ENCODE measurements around the gene UBA5. TPM values are rescaled to one million over a fixed set of nuclear protein-coding genes. Genes with fewer than 3 reads are reported as not detected.
"Not testable (repeated sequence)": the region's sequence is repeated elsewhere in the genome, so short reads cannot be mapped to it uniquely, and the experiment has no call there.

Gene UBA5
- 36.0 TPM for total RNA-seq
- long read RNA-seq, transcript UBA5-202 (12 exons, 3,705 nt): major isoform, 34 of 37 reads
- long read RNA-seq, partial matches to known transcripts: 0 of 37 reads
- long read RNA-seq, other reads (novel, unspliced or antisense): 1 of 37 reads

GRCh38 chr3:132660052-132660810 lies at the start of gene UBA5:
Gene UBA5 (plus strand): TSS chr3:132660329. CDS start chr3:132660538, 209 bp downstream.
- DNase-seq (ENCODE audit: missing footprints) (peak; percentile 86), ATAC-seq (peak; percentile 84)
- intact Hi-C loops (cut with DNase I): no loop called here

GRCh38 chr3:132615301-132615700 lies 44.8 kb upstream of the UBA5 start:
- intact Hi-C loops (cut with DNase I); DNase-seq (ENCODE audit: missing footprints); ATAC-seq: not testable (repeated sequence)

DNA sequence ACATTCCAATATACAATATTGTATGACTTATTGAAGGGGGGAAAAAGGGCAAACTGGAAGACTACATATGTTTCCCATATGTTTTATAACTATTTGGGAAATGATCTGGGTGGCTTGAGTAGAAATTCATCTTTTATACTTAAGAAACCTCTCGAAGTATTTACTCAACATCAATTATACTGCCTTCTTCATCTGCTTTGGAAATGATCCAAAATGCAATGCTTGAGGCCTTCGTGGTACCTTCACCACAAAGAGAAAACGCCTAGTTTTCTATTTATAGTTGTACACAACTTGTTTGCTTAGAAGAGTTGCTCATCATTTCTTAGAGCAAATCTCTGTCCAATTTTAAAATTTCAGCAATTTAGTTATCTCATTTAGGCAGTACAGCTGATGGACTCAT lies 44.2 kb upstream of the UBA5 start:
- intact Hi-C loops (cut with DNase I): no loop called here
- DNase-seq (ENCODE audit: missing footprints) (no peak), ATAC-seq (no peak)

DNA sequence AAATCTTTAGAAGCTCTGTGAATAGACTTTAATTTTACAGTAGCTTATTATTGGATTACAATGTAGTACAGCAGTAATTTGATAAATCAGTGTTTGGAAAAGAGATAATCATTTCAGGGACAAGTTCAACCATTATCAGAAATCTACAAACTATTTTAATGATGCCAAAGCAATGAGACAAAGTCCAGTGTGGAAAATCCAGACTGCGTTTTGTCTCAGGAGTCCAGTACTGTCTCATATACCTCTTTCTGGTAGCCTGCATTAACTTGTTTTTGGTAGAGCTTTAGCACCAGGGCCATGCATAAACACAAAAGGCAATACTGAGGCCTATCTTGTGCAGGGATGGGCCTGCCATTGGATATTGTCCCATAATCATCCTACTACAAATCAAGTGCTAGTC lies 43.3 kb upstream of the UBA5 start:
- ATAC-seq (no peak), DNase-seq (ENCODE audit: missing footprints) (no peak)
- intact Hi-C loops (cut with DNase I): no loop called here

GRCh38 chr3:132622148-132622547 lies 38.0 kb upstream of the UBA5 start:
- intact Hi-C loops (cut with DNase I): no loop called here
- DNase-seq (ENCODE audit: missing footprints): no peak
- no peak for ATAC-seq

GRCh38 chr3:132622761-132623160 lies 37.4 kb upstream of the UBA5 start:
- ATAC-seq: no peak
- intact Hi-C loops (cut with DNase I): no loop called here
- DNase-seq (ENCODE audit: missing footprints): no peak

DNA sequence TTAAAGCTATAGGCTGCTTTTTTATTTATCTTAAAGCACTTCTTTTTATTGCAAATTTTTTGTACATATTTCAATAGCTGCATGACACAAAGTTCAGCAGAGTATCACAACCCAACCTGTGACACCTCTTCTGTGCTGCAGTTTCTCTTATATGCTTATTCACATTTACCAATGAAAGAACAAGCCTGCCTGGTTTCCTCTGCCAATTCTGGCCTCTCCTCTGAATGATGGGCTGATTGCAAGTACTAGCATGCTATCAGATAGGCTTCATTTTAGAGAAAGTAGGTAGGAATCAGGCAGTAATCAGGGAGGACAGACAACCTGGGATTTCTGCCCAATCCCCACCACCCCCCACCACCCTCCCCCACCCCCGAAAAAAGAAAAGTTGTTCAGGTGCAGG lies 36.5 kb upstream of the UBA5 start:
- DNase-seq (ENCODE audit: missing footprints): no peak
- intact Hi-C loops (cut with DNase I): no loop called here
- no peak for ATAC-seq

DNA sequence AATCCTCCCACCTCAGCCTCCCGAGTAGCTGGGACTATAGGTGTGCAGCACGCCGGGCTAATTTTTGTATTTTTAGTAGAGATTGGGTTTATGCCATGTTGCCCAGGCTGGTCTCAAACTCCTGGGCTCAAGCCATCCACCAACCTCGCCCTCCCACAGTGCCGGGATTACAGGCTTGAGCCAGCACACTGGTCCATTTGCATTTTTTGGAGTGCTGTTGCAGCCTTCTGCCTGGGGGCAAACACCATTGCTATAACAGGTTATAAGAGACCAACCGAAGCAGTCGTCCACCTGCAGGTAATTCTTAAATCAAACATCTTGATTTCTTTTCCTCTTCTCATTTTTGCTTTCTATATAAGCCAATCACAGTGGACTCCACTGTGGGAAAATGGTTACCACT lies 35.3 kb upstream of the UBA5 start:
- intact Hi-C loops (cut with DNase I): no loop called here
- DNase-seq (ENCODE audit: missing footprints): no peak
- ATAC-seq: no peak

- no peak for DNase-seq (ENCODE audit: missing footprints)
- intact Hi-C loops (cut with DNase I): no loop called here
- ATAC-seq: no peak
Measured at GRCh38 chr3:132625613-132626012, 34.5 kb upstream of the UBA5 start.

- DNase-seq (ENCODE audit: missing footprints): no peak
- intact Hi-C loops (cut with DNase I): no loop called here
- no peak for ATAC-seq
Measured at GRCh38 chr3:132626955-132627354, 33.2 kb upstream of the UBA5 start.

- peak; percentile 54 for ATAC-seq
- intact Hi-C loops (cut with DNase I): no loop called here
- DNase-seq (ENCODE audit: missing footprints): no peak
Measured at GRCh38 chr3:132628157-132628556, 32.0 kb upstream of the UBA5 start.

- ATAC-seq (peak; percentile 37), DNase-seq (ENCODE audit: missing footprints) (no peak)
- intact Hi-C loops (cut with DNase I): no loop called here
Measured at GRCh38 chr3:132629928-132630327, 30.2 kb upstream of the UBA5 start.

- ATAC-seq: no peak
Measured at GRCh38 chr3:132630612-132631011, 29.5 kb upstream of the UBA5 start.

DNA sequence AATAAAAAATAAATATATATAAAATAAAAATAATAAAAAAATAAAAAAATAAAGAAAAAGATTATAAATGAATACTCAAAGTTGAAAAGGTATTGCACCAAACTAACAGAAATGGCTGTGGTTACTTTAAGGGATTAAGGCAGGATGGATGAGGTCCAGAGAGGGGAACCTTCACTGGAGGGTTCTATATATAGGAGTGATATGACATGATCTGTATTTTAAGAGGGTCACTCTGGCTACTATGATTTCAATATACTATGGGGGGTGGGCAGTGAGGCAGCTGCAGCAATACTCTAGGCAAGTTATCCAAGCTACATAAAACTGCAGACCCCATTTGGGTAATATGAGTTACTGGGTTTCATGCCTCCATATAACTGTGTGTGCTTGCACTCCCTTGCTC lies 25.1 kb upstream of the UBA5 start:
- intact Hi-C loops (cut with DNase I): no loop called here
- peak; percentile 59 for ATAC-seq
- DNase-seq (ENCODE audit: missing footprints): no peak

More at GRCh38 chr3:132630612-132631011, 29.5 kb upstream of the UBA5 start:
- intact Hi-C loops (cut with DNase I): no loop called here
- no peak for DNase-seq (ENCODE audit: missing footprints)

- intact Hi-C loops (cut with DNase I): no loop called here
- no peak for DNase-seq (ENCODE audit: missing footprints)
- no peak for ATAC-seq
Measured at GRCh38 chr3:132637590-132637989, 22.5 kb upstream of the UBA5 start.

GRCh38 chr3:132638706-132639105 lies 21.4 kb upstream of the UBA5 start:
- DNase-seq (ENCODE audit: missing footprints): no peak
- intact Hi-C loops (cut with DNase I): no loop called here
- ATAC-seq: no peak

DNA sequence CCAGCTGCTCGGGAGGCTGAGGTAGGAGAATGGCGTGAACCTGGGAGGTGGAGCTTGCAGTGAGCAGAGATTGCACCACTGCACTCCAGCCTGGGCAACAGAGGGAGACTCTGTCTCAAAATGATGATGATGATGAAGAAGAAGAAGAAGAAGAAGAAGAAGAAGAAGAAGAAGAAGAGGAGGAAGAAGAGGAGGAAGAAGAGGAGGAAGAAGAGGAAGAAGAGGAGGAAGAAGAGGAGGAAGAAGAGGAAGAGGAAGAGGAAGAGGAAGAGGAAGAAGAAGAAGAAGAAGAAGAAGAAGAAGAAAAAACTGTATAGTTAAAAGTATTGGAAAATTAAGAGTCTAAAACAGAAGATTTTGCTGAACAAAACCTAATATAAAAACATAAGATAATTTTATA lies 18.7 kb upstream of the UBA5 start:
- intact Hi-C loops (cut with DNase I); ATAC-seq; DNase-seq (ENCODE audit: missing footprints): not testable (repeated sequence)

GRCh38 chr3:132641837-132642538 lies 18.1 kb upstream of the UBA5 start:
- peak; percentile 52 for ATAC-seq
- DNase-seq (ENCODE audit: missing footprints): no peak
- intact Hi-C loops (cut with DNase I): loop anchor here (1.0 kb wide), 1 partner anchor 106 kb away; no protein-coding TSS in a partner anchor

GRCh38 chr3:132642539-132642847 lies 17.6 kb upstream of the UBA5 start:
- ATAC-seq (no peak), DNase-seq (ENCODE audit: missing footprints) (no peak)
- intact Hi-C loops (cut with DNase I): loop anchor here (1.0 kb wide), 1 partner anchor 106 kb away; no protein-coding TSS in a partner anchor

- DNase-seq (ENCODE audit: missing footprints) (no peak), ATAC-seq (no peak)
- intact Hi-C loops (cut with DNase I): no loop called here
Measured at GRCh38 chr3:132643366-132643765, 16.8 kb upstream of the UBA5 start.

All from Right ventricle myocardium inferior (tissue), 1 donor.